Choroid plexus epithelial cell (primary cell): Measurements from ENCODE around the gene NBAS.
"Not testable (repeated sequence)": the region's sequence is repeated elsewhere in the genome, so short reads cannot be mapped to it uniquely, and the experiment has no call there.

Experiments used
- DNase-seq: peaks from one replicate; pipeline ENCODE4 v3.0.0-alpha.2; 2010; ENCODE audit warnings: low read depth
- H3K4me3 ChIP-seq: 2 replicates; pipeline ENCODE4 v1.5.1; 2011; ENCODE audit warnings: low read depth, mild to moderate bottlenecking, control low read depth, low read length, moderate library complexity
- CTCF ChIP-seq: conservative IDR thresholded peaks from 2 replicates; pipeline ENCODE4 v1.5.1; 2011; ENCODE audit warnings: low read depth, mild to moderate bottlenecking, control low read depth, inconsistent platforms, low read length, moderate library complexity

Gene NBAS

DNA sequence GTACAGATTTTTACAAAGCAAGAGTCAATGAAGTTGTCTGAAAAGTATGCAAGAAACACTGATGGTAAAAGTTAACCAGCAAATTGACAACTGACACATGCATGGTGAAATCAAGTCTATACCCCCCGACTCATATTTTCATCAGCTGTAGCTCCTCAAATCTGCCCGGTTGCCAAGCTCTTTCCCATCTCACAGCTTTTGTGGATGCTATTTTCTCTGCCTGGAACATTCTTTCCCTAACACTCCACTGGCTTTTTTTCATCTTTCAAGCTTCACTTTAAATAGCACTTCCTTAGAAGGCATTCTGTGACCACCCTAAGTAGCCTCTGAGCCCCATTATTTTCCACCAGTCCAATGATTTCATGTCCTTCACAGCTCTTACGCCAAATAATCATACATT is 18.1 kb downstream of the NBAS start:
- H3K4me3 ChIP-seq = no peak overlapping the region
- TF ChIP-seq CTCF = no peak
- DNase-seq = no peak

DNA sequence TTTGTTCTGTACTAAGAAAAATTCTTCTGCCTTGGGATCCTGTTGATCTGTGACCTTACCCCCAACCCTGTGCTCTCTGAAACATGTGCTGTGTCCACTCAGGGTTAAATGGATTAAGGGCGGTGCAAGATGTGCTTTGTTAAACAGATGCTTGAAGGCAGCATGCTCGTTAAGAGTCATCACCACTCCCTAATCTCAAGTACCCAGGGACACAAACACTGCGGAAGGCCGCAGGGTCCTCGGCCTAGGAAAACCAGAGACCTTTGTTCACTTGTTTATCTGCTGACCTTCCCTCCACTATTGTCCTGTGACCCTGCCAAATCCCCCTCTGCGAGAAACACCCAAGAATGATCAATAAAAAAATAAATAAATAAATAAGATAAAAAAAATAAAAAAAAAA is 18.9 kb downstream of the NBAS start:
- not testable (repeated sequence) for DNase-seq, H3K4me3 ChIP-seq

DNA sequence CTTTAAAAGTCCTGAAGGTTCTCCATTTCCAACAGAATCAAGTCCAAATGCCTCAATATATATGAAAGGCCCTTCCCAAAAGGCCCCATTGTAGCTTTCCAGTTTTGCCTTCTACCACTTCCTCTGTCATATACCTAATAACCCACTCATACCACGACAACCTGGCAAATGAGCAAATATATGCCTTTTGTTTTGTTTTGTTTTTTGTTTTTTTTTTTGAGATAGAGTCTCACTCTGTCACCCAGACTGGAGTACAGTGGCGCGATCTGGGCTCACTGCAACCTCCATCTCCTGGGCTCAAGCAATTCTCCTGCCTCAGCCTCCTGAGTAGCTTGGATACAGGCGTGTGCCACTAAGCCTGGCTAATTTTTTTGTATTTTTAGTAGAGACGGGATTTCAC is 20.6 kb downstream of the NBAS start:
- not testable (repeated sequence) for DNase-seq, H3K4me3 ChIP-seq

- DNase-seq = no peak
- no peak for TF ChIP-seq CTCF
- H3K4me3 ChIP-seq = no peak overlapping the region
These were observed 21.1 kb downstream of the NBAS start for GRCh38 chr2:15539999-15540398.

- TF ChIP-seq CTCF = no peak
- no peak for DNase-seq
- H3K4me3 ChIP-seq = no peak overlapping the region
These were observed 22.3 kb downstream of the NBAS start for GRCh38 chr2:15538792-15539191.

DNA sequence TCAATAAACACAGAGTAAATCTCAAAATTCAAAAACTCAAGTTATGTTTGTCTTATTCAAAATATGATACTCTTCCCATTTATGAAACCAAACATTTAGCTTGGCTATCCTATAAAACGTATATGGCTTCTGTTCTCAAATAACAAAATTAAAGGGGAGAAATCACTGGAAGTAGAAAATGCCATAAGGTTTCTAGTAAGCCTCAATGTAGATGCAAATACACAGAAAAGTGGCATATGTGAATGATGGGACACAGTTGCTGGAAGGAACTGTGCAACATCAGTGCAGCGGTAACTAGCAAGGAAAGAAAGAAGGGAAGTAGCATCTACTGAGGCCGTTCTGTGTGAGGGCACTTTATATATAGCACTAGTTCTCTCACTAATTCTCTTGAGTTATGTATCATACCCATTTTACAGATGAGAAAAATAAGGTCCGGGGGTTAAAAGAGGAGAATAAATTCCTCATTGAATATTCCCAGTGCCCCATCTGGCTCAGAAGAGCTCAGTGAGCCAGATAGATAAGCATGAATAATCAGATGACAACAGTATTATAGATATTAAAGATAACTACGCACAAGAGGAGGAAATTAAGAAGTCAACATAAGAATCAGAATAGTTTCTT is 27.2 kb downstream of the NBAS start:
- DNase-seq = no peak
- TF ChIP-seq CTCF = no peak
- no peak overlapping the region for H3K4me3 ChIP-seq

- no peak for DNase-seq
- no peak overlapping the region for H3K4me3 ChIP-seq
- no peak for TF ChIP-seq CTCF
These were observed 28.1 kb downstream of the NBAS start for GRCh38 chr2:15532996-15533395.

DNA sequence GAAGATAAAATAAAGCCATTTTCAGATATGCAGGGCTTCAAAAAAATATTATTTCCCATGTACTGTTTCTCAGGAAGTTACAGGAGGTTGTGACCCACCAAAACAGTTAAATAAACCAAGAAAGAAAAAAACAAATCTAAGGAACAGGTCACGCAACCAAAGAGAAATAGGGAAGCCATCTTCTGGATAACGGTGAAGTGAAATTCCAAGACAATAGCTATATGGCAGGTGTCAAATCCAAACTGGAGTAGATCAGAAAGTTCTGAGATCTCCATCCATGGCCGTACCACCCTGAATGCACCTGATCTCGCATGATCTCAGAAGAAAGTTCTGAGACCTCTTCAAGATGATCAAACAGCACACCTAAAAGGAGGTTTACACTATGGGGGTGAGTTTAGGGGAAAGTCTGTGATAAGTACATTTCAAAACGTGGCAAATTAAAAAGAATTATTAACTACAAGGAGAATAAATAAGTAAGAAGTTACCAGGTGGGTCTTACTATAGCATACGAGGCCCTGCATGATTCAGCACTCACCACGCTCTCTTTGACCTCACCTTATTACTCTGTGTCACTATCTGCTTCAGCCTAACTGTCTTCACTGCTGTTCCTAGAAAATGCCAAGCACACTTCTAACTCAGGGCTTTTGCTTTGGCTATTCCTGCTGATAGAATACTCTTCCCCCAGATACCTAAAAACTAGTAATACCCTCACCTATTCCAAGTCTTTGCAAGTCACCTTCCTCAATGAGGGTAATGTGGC is 29.9 kb downstream of the NBAS start:
- no peak for DNase-seq
- no peak overlapping the region for H3K4me3 ChIP-seq
- no peak for TF ChIP-seq CTCF
